Measurements from ENCODE around the gene POU2F3.

GRCh38 chr11:120197977-120198376, 42.0 kb upstream of the POU2F3 start:
- TF ChIP-seq POLR2A (IDR thresholded peaks at IDR 0.05; ENCODE audit: low read length) (no peak), GATA1 (IDR thresholded peaks at IDR 0.05; ENCODE audit: low read depth, low read length) (no peak)

All from erythroblast (primary cell).